NB4 (cell line): ENCODE measurements around the gene PARD3.

ENCODE experiments used
- CTCF ChIP-seq: IDR thresholded peaks from one replicate; pipeline ENCODE4 v1.5.1; 2012; ENCODE audit warnings: low read depth, low read length
- MAX ChIP-seq: IDR thresholded peaks from 2 replicates; pipeline ENCODE4 v1.6.1; 2011; ENCODE audit warnings: low read depth, low read length
- MYC ChIP-seq: IDR thresholded peaks from 2 replicates; pipeline ENCODE4 v1.6.1; 2011; ENCODE audit warnings: low read depth, low read length
- POLR2A ChIP-seq: IDR thresholded peaks from 2 replicates; pipeline ENCODE4 v1.6.1; 2011; ENCODE audit warnings: mild to moderate bottlenecking; ENCODE audit not compliant: insufficient read length; ENCODE audit errors: extremely low read depth

- no peak for TF ChIP-seq MYC
- TF ChIP-seq CTCF: no peak
- no peak for TF ChIP-seq POLR2A
- no peak for TF ChIP-seq MAX
Measured at GRCh38 chr10:34557173-34557572, 257.9 kb downstream of the PARD3 start.
